ENCODE data around the gene NHLRC2. TPM values are rescaled to one million over a fixed set of nuclear protein-coding genes. Genes with fewer than 3 reads are reported as not detected.

Gene NHLRC2
- total RNA-seq, 1 experiment from 2014 or later: 56.3 TPM

DNA sequence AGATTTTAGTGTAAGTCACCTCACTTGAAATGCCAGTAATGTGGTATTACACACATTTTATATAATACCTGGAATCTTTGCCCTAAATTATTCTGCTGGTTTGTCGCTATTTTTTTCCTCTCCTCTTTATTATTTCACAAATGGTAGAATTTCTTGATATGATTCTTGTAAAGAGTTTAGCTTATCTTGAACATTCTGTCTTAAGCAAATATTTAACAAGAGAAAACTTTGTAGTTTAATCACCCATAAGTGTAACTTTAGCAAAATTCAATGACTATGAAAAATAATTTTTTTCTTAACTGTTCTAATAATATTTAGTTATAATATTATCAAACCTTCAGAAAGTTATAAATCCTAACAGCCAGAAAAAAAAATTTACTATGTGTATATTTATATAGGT lies 56.7 kb downstream of the NHLRC2 start:
- H3K27me3 ChIP-seq (ENCODE audit: insufficient read depth, low read length): no peaks in the 10 kb centered on the region
- H4K20me1 ChIP-seq (ENCODE audit: insufficient read depth): no peaks in the 10 kb centered on the region
- H3K36me3 ChIP-seq (ENCODE audit: control insufficient read depth in 1 of 2, insufficient read depth in 2 of 2, low read length in 2 of 2): peaks cover 2 to 13% of the 10 kb centered on the region in 2 experiments; a peak in 2 of 4 replicates
- RAD21 ChIA-PET (ENCODE audit: low non-redundant PET in 1 of 2, low total read pairs in 2 of 2, uncharacterized antibody in 2 of 2, unreplicated experiment in 2 of 2): no interaction called here
- H3K9me2 ChIP-seq (ENCODE audit: insufficient read depth): no peaks in the 10 kb centered on the region
- H3K4me2 ChIP-seq (ENCODE audit: low read length): no peak overlapping the region
- no peaks in the 10 kb centered on the region for H3K9me3 ChIP-seq (ENCODE audit: control insufficient read depth in 1 of 2, insufficient read depth in 1 of 2, low read depth in 1 of 2, low read length in 2 of 2)
- no peak overlapping the region for H3K4me3 ChIP-seq (replicated peaks in 1 of 2; ENCODE audit: low read depth in 1 of 2, low read length in 2 of 2)
- no peak overlapping the region for H3K27ac ChIP-seq (ENCODE audit: low read depth, low read length)
- ATAC-seq: no peak
- H3K4me1 ChIP-seq (ENCODE audit: control insufficient read depth in 1 of 2, insufficient read depth in 2 of 2, low read length in 2 of 2): no peaks in the 10 kb centered on the region
- no peak for DNase-seq (ENCODE audit: low read depth, low spot score)
- TF ChIP-seq TCF7L2 (IDR thresholded peaks at IDR 0.05; ENCODE audit: borderline replicate concordance, extremely low read depth, insufficient read depth, insufficient read length) (no peak), EZH2phosphoT487 (IDR thresholded peaks at IDR 0.05; ENCODE audit: borderline replicate concordance) (no peak), SP1 (IDR thresholded peaks at IDR 0.05; ENCODE audit: low read depth) (no peak)
- TF ChIP-seq, protein P1, sequence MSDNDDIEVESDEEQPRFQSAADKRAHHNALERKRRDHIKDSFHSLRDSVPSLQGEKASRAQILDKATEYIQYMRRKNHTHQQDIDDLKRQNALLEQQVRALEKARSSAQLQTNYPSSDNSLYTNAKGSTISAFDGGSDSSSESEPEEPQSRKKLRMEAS (IDR thresholded peaks at IDR 0.05): no peak
- intact Hi-C loops (cut with micrococcal nuclease): no loop called here
- H3K9ac ChIP-seq (ENCODE audit: low read length): no peak overlapping the region
- no peaks in the 10 kb centered on the region for H3K79me2 ChIP-seq (ENCODE audit: insufficient read depth, low read length)
- CTCF ChIA-PET: no interaction called here
- H2AFZ ChIP-seq (ENCODE audit: low read depth, low read length, poor library complexity, severe bottlenecking): no peak overlapping the region
- no TSS peak for BruUV-seq (replicated peaks)
- POLR2A ChIA-PET: no interaction called here

DNA sequence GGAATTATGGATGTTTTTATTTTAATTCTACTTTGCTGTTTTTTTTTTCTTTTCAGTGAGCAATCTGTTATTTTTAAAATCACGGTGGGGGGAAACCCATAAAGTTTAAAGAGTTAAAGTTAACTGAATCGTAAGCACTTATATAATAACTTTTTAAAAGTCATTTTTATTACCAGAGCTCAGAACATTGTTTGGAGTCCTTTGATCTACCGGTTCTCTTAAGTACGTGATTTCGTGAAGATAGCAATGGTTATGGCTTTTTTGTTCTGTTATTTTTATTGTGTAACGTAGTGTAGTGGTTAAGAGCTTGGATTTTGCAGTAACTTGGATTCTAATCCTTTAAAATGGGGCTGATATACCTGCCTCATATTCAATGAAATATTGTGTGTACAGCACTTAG lies 57.4 kb downstream of the NHLRC2 start:
- H3K9ac ChIP-seq (ENCODE audit: low read length): no peak overlapping the region
- no peaks in the 10 kb centered on the region for H3K9me3 ChIP-seq (ENCODE audit: control insufficient read depth in 1 of 2, insufficient read depth in 1 of 2, low read depth in 1 of 2, low read length in 2 of 2)
- H3K79me2 ChIP-seq (ENCODE audit: insufficient read depth, low read length): no peaks in the 10 kb centered on the region
- DNase-seq (ENCODE audit: low read depth, low spot score) (no peak), ATAC-seq (no peak)
- ChIA-PET CTCF (no interaction called here), RAD21 (ENCODE audit: low non-redundant PET in 1 of 2, low total read pairs in 2 of 2, uncharacterized antibody in 2 of 2, unreplicated experiment in 2 of 2) (no interaction called here), POLR2A (no interaction called here)
- no peaks in the 10 kb centered on the region for H3K4me1 ChIP-seq (ENCODE audit: control insufficient read depth in 1 of 2, insufficient read depth in 2 of 2, low read length in 2 of 2)
- H3K4me3 ChIP-seq (replicated peaks in 1 of 2; ENCODE audit: low read depth in 1 of 2, low read length in 2 of 2): no peak overlapping the region
- TF ChIP-seq CBX3 (IDR thresholded peaks at IDR 0.05; ENCODE audit: low read depth) (no peak), FOSL1 (IDR thresholded peaks at IDR 0.05; ENCODE audit: low read depth) (no peak), POLR2AphosphoS5 (IDR thresholded peaks at IDR 0.05; ENCODE audit: low read depth, low read length) (no peak), SP1 (IDR thresholded peaks at IDR 0.05; ENCODE audit: low read depth) (no peak), SIN3A (IDR thresholded peaks at IDR 0.05; ENCODE audit: low read depth) (no peak), SRF (IDR thresholded peaks at IDR 0.05; ENCODE audit: low read depth) (no peak), YY1 (IDR thresholded peaks at IDR 0.05; ENCODE audit: extremely low read depth, insufficient replicate concordance, low read depth, low read length) (no peak), EZH2 (IDR thresholded peaks at IDR 0.05) (no peak), POLR2A (IDR thresholded peaks at IDR 0.05; ENCODE audit: borderline replicate concordance, extremely low read depth, insufficient read depth, insufficient read length) (no peak)
- TF ChIP-seq, protein P2, sequence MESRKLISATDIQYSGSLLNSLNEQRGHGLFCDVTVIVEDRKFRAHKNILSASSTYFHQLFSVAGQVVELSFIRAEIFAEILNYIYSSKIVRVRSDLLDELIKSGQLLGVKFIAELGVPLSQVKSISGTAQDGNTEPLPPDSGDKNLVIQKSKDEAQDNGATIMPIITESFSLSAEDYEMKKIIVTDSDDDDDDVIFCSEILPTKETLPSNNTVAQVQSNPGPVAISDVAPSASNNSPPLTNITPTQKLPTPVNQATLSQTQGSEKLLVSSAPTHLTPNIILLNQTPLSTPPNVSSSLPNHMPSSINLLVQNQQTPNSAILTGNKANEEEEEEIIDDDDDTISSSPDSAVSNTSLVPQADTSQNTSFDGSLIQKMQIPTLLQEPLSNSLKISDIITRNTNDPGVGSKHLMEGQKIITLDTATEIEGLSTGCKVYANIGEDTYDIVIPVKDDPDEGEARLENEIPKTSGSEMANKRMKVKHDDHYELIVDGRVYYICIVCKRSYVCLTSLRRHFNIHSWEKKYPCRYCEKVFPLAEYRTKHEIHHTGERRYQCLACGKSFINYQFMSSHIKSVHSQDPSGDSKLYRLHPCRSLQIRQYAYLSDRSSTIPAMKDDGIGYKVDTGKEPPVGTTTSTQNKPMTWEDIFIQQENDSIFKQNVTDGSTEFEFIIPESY (IDR thresholded peaks at IDR 0.05; ENCODE audit: extremely low read depth, insufficient replicate concordance, low read length): no peak
- TF ChIP-seq, protein P3, sequence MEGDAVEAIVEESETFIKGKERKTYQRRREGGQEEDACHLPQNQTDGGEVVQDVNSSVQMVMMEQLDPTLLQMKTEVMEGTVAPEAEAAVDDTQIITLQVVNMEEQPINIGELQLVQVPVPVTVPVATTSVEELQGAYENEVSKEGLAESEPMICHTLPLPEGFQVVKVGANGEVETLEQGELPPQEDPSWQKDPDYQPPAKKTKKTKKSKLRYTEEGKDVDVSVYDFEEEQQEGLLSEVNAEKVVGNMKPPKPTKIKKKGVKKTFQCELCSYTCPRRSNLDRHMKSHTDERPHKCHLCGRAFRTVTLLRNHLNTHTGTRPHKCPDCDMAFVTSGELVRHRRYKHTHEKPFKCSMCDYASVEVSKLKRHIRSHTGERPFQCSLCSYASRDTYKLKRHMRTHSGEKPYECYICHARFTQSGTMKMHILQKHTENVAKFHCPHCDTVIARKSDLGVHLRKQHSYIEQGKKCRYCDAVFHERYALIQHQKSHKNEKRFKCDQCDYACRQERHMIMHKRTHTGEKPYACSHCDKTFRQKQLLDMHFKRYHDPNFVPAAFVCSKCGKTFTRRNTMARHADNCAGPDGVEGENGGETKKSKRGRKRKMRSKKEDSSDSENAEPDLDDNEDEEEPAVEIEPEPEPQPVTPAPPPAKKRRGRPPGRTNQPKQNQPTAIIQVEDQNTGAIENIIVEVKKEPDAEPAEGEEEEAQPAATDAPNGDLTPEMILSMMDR (IDR thresholded peaks at IDR 0.05 in 2 of 3, conservative IDR thresholded peaks at IDR 0.05 in 1 of 3; ENCODE audit: borderline replicate concordance in 1 of 3, insufficient read depth in 1 of 3, low read depth in 2 of 3, low read length in 2 of 3): no peak
- TF ChIP-seq, protein P4, sequence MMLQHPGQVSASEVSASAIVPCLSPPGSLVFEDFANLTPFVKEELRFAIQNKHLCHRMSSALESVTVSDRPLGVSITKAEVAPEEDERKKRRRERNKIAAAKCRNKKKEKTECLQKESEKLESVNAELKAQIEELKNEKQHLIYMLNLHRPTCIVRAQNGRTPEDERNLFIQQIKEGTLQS (IDR thresholded peaks at IDR 0.05): no peak
- no peaks in the 10 kb centered on the region for H3K9me2 ChIP-seq (ENCODE audit: insufficient read depth)
- H3K36me3 ChIP-seq (ENCODE audit: control insufficient read depth in 1 of 2, insufficient read depth in 2 of 2, low read length in 2 of 2): peaks cover 0 to 12% of the 10 kb centered on the region in 2 experiments; a peak in 2 of 4 replicates
- no peaks in the 10 kb centered on the region for H3K27me3 ChIP-seq (ENCODE audit: insufficient read depth, low read length)
- no peak overlapping the region for H2AFZ ChIP-seq (ENCODE audit: low read depth, low read length, poor library complexity, severe bottlenecking)
- no peak overlapping the region for H3K27ac ChIP-seq (ENCODE audit: low read depth, low read length)
- intact Hi-C loops (cut with micrococcal nuclease): no loop called here
- H3K4me2 ChIP-seq (ENCODE audit: low read length): no peak overlapping the region
- no TSS peak for BruUV-seq (replicated peaks)
- H4K20me1 ChIP-seq (ENCODE audit: insufficient read depth): no peaks in the 10 kb centered on the region

All from HCT116 (cell line).